Cerebellar nuclear complex (tissue), 1 donor: ENCODE results near the gene PSMD13.
"Not testable (repeated sequence)": the region's sequence is repeated elsewhere in the genome, so short reads cannot be mapped to it uniquely, and the experiment has no call there.

Experiments used
- DNase-seq, 2 experiments: peaks; one replicate each; lab custom pipeline; 2025; lab: John Stamatoyannopoulos, UW

PSMD13 gene

GRCh38 chr11:250274-250673 lies 13.5 kb downstream of the PSMD13 start:
- no peak for DNase-seq

DNA sequence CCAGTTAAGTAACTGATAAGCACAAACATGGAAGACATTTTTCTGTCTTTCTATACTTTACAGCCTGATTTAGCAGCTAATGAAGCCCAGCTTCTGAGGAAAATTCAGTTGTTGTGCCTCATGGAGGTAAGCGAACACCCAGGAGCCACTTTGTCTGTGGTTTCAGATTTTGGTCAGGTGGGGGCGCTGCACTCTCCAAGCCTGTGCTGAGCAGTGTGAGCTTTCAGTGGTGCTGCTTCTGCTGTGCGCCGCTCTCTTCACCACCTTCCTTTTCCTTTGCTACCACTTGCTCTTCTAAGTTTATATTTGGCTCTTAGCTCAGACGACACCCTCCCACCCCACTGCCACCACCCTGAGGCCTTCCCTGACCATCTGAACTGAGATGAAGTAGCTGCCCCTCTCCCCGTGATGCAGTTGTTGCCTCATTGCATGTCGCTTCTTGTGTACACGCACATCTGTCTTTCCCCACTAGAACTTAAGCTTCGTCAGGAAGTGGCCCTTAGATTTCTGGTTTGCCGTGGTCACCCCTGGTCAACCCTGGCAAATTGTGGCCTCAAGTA lies 14.0 kb downstream of the PSMD13 start:
- DNase-seq, result no peak

- no peak for DNase-seq
Observed at GRCh38 chr11:251550-251949, 14.8 kb downstream of the PSMD13 start.

DNA sequence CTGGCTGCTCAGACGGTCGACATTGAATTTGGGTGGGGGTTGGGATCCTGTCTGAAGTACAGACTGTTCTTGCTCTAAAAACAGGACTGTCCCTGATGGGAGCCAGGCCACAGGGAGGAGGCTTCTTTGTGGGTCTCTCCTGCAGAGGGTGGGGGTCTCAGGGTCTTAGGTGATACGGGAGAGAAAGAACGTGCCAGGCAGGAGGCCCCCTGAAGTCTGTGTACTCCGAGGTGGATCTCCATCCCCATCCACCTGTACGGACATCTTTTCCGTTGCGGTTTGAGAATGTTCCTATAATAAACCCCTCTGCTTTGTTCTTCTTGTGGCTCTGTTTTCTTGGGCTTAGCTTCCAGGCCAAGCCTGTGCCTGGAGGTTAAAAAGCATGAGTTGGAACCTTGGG lies 15.9 kb downstream of the PSMD13 start:
- DNase-seq, result no peak

GRCh38 chr11:253160-253885 lies 16.5 kb downstream of the PSMD13 start:
- no peak for DNase-seq

GRCh38 chr11:253886-254270 lies 17.1 kb downstream of the PSMD13 start:
- no peak for DNase-seq

- no peak for DNase-seq
Observed at GRCh38 chr11:255176-255575, 18.4 kb downstream of the PSMD13 start.

DNA sequence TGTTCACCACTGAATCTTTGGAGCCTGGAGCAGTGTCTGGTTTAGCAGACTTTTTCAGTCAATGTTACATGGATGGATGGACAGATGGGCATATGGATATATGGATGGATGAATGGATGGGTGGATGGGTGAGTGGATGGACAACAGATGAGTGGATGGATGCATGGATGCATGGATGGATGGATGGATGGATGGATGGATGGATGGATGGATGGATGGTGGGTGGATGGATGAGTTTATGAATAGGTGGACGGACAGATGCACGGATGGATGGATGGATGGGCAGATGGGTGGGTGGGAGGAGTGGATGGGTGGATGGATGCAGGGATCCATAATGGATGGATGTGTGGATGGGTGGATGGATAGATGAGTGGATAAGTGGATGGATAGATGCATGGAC lies 19.0 kb downstream of the PSMD13 start:
- DNase-seq, result no peak

- no peak for DNase-seq
Observed at GRCh38 chr11:256952-257737, 20.4 kb downstream of the PSMD13 start.

GRCh38 chr11:257766-258493 lies 21.2 kb downstream of the PSMD13 start:
- no peak for DNase-seq

- DNase-seq, result no peak
Observed at GRCh38 chr11:259413-259812, 22.6 kb downstream of the PSMD13 start.

DNA sequence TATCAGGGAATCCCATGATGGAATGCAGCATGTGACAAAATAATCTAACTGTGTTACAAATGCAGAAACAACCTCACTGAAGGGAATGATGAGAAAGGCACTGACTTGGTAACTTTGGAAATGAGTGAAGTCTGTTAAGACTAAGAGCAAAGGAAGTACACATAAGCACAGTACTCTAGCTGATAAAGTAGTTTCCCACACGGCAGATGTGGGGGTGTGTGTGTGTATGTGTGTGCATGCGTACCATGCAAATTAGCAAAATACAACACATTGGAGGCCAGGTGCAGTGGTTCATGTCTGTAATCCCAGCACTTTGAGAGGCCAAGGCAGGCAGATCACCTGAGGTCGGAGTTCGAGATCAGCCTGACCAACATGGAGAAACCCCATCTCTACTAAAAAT lies 24.8 kb downstream of the PSMD13 start:
- no peak for DNase-seq

DNA sequence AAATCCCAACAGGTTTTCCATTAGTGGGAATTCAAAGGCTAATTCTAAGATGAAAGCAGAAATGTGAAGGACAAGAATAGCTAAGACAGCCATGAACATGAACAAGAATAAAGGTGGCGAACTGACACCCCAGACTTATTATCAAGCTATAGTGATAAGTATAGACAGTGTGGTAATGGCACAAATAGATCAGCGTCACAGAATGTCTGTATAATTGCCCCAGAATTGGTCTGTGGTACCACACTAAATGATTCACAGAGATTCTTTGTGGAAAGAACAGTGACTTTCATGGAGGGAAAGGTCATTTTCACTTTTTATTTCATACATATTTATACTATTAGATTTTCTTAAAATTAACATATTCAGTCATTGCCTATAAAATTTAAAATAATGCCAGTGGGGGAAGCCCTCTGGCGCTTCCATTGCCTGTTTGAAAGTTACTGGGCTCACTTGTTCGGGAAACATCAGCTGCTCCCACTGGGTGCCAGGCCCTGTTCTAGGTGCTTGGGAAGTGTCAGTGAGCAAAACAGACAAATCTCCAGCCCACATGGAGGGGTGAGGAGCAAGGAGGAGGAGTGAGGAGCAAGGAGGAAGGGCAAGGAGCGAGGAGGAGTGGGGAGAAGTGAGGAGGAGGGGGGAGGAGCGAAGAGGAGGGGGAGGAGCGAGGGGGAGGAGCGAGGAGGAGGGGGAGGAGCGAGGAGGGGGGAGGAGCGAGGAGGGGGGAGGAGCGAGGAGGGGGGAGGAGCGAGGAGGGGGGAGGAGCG lies 30.1 kb downstream of the PSMD13 start:
- DNase-seq, result no peak

DNA sequence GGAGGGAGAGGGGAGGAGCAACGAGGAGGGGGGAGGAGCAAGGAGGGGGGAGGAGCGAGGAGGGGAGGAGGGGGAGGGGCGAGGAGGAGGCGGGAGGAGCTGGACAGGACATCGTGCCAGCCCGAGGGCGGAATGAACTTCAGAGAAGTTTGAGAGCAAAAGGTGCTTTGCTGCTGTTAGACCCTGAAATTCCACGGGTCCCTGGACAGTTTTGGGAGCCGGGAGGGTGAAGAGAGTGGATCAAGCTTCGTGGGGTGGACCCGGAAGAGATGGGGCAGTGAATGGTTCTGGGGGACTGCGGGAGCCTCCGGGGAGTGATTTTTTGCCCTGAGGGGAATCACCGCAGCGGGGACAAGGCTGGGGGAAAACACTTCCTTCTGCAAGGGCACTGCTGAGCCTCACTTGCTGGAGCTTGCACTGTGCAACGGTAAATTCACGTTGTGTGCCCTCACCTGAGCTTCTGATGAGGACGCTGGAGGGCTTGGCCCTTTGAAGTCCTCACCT lies 30.8 kb downstream of the PSMD13 start:
- DNase-seq, result no peak

DNA sequence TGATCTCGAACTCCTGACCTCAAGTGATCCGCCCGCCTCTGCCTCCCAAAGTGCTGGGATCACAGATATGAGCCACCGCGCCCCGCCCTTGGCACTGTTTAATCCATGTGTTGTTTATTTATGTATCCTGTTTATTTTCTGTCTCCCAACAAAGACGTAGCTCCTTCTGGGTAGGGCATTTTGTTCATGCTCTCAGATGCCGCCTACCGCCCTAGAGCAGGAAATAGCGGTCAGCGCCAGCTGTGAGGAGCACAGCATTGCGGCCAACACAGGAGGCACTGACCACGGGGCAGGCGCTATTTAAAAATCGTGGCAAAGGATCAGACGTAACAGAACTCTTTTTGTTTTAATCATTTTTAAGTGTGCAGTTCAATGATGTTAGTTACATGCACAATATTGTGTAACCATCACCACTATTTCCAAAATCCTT lies 32.0 kb downstream of the PSMD13 start:
- DNase-seq, result not testable (repeated sequence)

DNA sequence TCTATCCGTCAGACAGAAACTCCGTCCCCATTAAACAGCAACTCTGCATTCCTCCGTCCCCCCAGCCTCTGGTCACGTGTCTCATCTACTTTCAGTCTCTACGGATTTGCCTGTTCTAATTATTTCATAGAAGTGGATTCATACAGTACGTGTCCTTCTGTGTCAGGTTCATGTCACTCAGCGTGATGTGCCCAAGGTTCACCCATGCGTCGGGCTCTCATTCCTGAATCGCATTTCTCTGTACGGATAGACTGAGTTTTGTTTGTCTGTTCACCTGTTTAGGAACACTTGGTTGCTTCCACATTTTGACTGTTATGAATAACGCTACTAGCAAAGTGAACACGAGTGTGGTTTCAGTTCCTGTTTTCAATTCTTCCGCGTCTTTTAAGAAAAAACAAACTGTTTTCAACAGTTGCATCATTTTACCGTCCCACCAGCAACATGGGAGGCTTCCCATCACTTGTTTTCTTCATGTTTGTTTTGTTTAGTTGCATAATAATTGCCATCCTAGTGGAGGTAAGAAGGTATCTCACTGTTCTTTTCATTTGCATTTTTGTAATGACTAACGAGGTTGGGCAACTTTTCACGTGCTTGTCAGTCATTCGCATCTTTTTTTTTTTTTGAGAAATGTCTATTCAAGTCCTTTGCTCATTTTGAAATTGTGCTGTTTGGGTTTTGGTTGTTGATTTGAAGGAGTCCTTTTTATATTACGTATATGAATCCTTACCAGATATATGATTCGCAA lies 32.5 kb downstream of the PSMD13 start:
- no peak for DNase-seq

DNA sequence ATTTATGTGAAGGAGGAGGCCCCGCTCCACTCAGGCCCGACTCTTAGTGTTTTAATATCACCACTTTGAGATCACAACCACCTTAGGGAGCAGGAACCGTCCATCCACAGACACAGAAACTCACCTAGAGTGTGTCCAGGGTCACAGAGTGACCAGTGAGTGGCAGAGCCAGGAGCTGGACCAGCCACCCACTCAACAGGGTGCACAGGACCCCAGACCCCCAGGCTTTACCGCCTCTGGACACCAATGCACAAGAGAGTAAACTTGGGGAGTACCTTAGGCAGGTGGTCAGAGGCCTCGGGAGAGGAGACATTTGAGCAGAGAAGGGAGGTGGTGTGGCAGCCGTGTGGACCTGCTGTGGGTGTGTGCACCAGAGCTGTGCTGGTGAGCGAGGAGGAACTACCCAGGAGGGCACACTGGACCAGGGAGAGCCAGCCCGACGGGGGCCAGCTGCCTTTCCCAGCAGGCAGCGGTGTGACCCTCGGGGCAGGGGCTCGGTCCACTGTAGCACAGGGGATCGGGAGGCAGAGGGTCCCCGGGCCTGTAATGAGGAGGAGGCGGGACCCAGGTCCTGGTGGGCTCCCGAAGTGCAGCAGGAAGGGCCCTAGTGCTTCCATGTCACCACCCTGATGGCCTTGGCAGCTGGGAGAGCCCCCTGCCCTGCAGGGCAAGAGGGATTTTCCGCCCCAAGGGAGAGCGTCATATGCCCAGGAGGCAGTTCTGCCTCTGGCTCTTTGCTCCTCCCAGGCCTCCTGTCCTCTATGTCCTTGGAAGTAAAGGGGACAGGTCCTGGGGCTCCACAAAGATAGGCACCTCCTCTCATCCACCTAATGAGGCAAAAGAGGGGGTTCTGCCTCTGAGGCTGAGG lies 33.9 kb downstream of the PSMD13 start:
- DNase-seq, result no peak

DNA sequence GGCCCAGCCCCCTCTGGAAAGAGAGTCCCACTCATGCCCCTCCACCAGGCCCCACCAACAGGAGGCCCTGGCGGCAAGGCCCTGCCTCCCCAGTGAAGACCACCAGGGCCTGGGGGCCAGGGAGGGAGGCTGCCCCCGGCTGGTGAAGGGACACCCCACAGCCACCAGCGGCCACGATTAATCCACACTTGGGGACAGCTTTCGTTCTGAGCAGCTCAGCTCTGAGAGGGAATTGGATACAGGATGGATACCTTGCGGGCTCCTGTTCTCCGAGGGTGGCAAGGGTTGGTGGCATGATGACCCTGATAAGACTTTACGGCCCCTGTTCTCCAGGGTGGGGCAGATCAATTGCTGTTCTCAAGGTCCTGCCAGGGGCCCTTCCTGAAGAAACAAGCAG lies 34.5 kb downstream of the PSMD13 start:
- DNase-seq, result no peak

- no peak for DNase-seq
Observed at GRCh38 chr11:272195-272930, 35.6 kb downstream of the PSMD13 start.
